ENCODE results near the gene CIB1.

GRCh38 chr15:90266061-90266431 lies 32.3 kb upstream of the CIB1 start:
- no peak for TF ChIP-seq CTCF (IDR thresholded peaks at IDR 0.05 in 4 of 5, conservative IDR thresholded peaks at IDR 0.05 in 1 of 5)
- no peak for TF ChIP-seq POLR2A (IDR thresholded peaks at IDR 0.05)

All from gastrocnemius medialis (tissue), 4 donors.